GM18511 (cell line): ENCODE results near the gene U2AF2.

ENCODE experiments used
- ATAC-seq: cut with Tn5 transposase; IDR thresholded peaks from one replicate; pipeline ENCODE4 v1.9.1; 2021; ENCODE audit warnings: mild to moderate bottlenecking, moderate library complexity; ENCODE audit not compliant: unreplicated experiment

The U2AF2 gene

GRCh38 chr19:55654323-55654867 lies 440 bp upstream of the U2AF2 start:
- peak; percentile 66 for ATAC-seq

GRCh38 chr19:55655648-55656040 lies 809 bp downstream of the U2AF2 start:
- ATAC-seq = no peak

- no peak for ATAC-seq
Measured at GRCh38 chr19:55656552-55656951, 1.7 kb downstream of the U2AF2 start.

- ATAC-seq = no peak
Measured at GRCh38 chr19:55656988-55657747, 2.3 kb downstream of the U2AF2 start.

- no peak for ATAC-seq
Measured at GRCh38 chr19:55658846-55659459, 4.1 kb downstream of the U2AF2 start.

- no peak for ATAC-seq
Measured at GRCh38 chr19:55659822-55660221, 5.0 kb downstream of the U2AF2 start.

- ATAC-seq = no peak
Measured at GRCh38 chr19:55660404-55660803, 5.6 kb downstream of the U2AF2 start.

- ATAC-seq = no peak
Measured at GRCh38 chr19:55660991-55661390, 6.2 kb downstream of the U2AF2 start.

- no peak for ATAC-seq
Measured at GRCh38 chr19:55661826-55662225, 7.0 kb downstream of the U2AF2 start.

- no peak for ATAC-seq
Measured at GRCh38 chr19:55663846-55664536, 9.2 kb downstream of the U2AF2 start.

- no peak for ATAC-seq
Measured at GRCh38 chr19:55666343-55667005, 11.6 kb downstream of the U2AF2 start.

- no peak for ATAC-seq
Measured at GRCh38 chr19:55667006-55667381, 12.2 kb downstream of the U2AF2 start.

GRCh38 chr19:55667511-55667910 lies 12.7 kb downstream of the U2AF2 start:
- no peak for ATAC-seq

GRCh38 chr19:55667958-55668357 lies 13.1 kb downstream of the U2AF2 start:
- no peak for ATAC-seq

GRCh38 chr19:55668603-55669348 lies 13.9 kb downstream of the U2AF2 start:
- ATAC-seq = no peak

- no peak for ATAC-seq
Measured at GRCh38 chr19:55669418-55670279, 14.8 kb downstream of the U2AF2 start.

- no peak for ATAC-seq
Measured at GRCh38 chr19:55670280-55671053, 15.6 kb downstream of the U2AF2 start.

- no peak for ATAC-seq
Measured at GRCh38 chr19:55671054-55671378, 16.2 kb downstream of the U2AF2 start.

GRCh38 chr19:55672418-55672817 lies 17.6 kb downstream of the U2AF2 start:
- ATAC-seq = no peak
